ENCODE results near the gene GPC6. TPM values are rescaled to one million over a fixed set of nuclear protein-coding genes. Genes with fewer than 3 reads are reported as not detected.

GPC6 gene
- total and polyA plus RNA-seq, 2 donors (not counting 3 experiments of a cell fraction or from before 2014, with no cell fraction given): 0.01 TPM; not detected in 1

- no peaks in the 10 kb centered on the region for H3K79me2 ChIP-seq (ENCODE audit: control insufficient read depth, insufficient read depth, low read length)
- ChIA-PET POLR2A (no interaction called here), CTCF (no interaction called here)
- no peaks in the 10 kb centered on the region for H4K20me1 ChIP-seq (replicated peaks; ENCODE audit: control insufficient read depth, extremely low read depth, insufficient read depth, low read length)
- no peaks in the 10 kb centered on the region for H3K36me3 ChIP-seq (ENCODE audit: control insufficient read depth in 2 of 2, extremely low read depth in 1 of 2, insufficient read depth in 2 of 2, low read length in 2 of 2)
- dilution Hi-C loops (cut with MboI; ENCODE audit: extremely low pct_ligation_motif_present, low sequenced_read_pairs): no loop called here
- no peaks in the 10 kb centered on the region for H3K4me1 ChIP-seq (ENCODE audit: control insufficient read depth, extremely low read depth, insufficient read depth, low read length)
- no peak overlapping the region for H2AFZ ChIP-seq (ENCODE audit: low read depth, low read length)
- H3K27me3 ChIP-seq (ENCODE audit: control insufficient read depth in 2 of 2, insufficient read depth in 2 of 2, low read length in 2 of 2): no peaks in the 10 kb centered on the region
- H3K27ac ChIP-seq (ENCODE audit: insufficient read depth, low read depth, low read length): no peak overlapping the region
- FAIRE-seq (no peak), DNase-seq (ENCODE audit: low read depth, low spot score) (no peak)
- BruUV-seq (replicated peaks): no TSS peak
- H3K9ac ChIP-seq (replicated peaks; ENCODE audit: extremely low read depth, insufficient read depth, low read length): no peak overlapping the region
- intact Hi-C loops (cut with micrococcal nuclease): no loop called here
- H3K9me1 ChIP-seq (replicated peaks; ENCODE audit: control insufficient read depth, extremely low read depth, insufficient read depth, low read length): no peaks in the 10 kb centered on the region
- no peak overlapping the region for H3K4me2 ChIP-seq (ENCODE audit: insufficient read depth, low read length)
- no peak for TF ChIP-seq POLR2AphosphoS5 (IDR thresholded peaks at IDR 0.05; ENCODE audit: insufficient read depth, low read depth, low read length)
- no peak for TF ChIP-seq JUN (IDR thresholded peaks at IDR 0.05; ENCODE audit: borderline replicate concordance, insufficient read depth, insufficient read length, low read depth)
- TF ChIP-seq FOS (IDR thresholded peaks at IDR 0.05; ENCODE audit: borderline replicate concordance, insufficient read depth, low read length): no peak
- no peak for TF ChIP-seq GATA2 (IDR thresholded peaks at IDR 0.05; ENCODE audit: insufficient read depth, insufficient read length, low read depth, low read length)
- TF ChIP-seq EZH2 (IDR thresholded peaks at IDR 0.05; ENCODE audit: borderline replicate concordance, low read depth, low read length, severe bottlenecking): no peak
- no peak for TF ChIP-seq CTCF (IDR thresholded peaks at IDR 0.05; ENCODE audit: extremely low read depth in 1 of 2, insufficient read depth in 1 of 2, low read depth in 1 of 2, low read length in 2 of 2)
- TF ChIP-seq, protein P1, sequence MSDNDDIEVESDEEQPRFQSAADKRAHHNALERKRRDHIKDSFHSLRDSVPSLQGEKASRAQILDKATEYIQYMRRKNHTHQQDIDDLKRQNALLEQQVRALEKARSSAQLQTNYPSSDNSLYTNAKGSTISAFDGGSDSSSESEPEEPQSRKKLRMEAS (IDR thresholded peaks at IDR 0.05; ENCODE audit: insufficient read depth, insufficient read length): no peak
- no peak for TF ChIP-seq MYC (IDR thresholded peaks at IDR 0.05; ENCODE audit: low read depth, low read length)
- no peak for TF ChIP-seq POLR2A (IDR thresholded peaks at IDR 0.05; ENCODE audit: low read depth, low read length)
- H3K4me3 ChIP-seq (replicated peaks in 1 of 3; ENCODE audit: insufficient read depth in 1 of 3, low read depth in 1 of 3, low read length in 3 of 3): no peak overlapping the region
- no peaks in the 10 kb centered on the region for H3K9me3 ChIP-seq (replicated peaks; ENCODE audit: control insufficient read depth, insufficient read depth, low read length)
Observed at GRCh38 chr13:94371855-94372254, 1145.2 kb downstream of the GPC6 start.

Data from endothelial cell of umbilical vein (primary cell).